ENCODE data around the gene HPS5. TPM values are rescaled to one million over a fixed set of nuclear protein-coding genes. Genes with fewer than 3 reads are reported as not detected.

HPS5 gene
- total RNA-seq, 4 donors from 2014 or later = 14.9 to 27.0 (median 22.6) TPM

DNA sequence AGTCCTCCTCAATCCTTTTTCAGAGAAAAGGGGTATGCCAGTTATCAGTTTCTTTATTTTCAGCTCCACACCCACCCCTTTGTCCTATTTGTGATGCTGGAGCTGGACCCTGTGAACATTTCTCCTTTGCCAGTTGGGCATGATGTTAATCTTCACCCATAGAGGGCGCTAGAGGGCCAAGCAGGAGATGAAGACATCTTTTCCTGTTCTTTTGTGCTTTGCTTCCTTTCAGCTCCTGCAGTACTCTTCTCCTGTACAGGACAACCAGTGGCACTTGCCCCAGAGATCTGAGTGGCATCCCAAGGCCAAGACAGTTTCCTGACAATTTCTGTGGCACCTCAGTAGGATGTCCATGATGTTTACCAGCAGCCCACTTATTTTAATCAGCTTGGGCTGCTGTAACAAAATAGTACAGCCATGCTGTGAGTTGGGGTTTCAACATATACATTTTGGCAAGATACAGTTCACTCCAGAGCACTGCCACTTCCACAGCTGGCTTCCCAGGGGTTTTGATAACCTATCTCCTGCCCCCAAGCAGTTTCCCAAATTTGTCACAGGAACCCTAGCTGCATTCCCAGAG lies 78.1 kb downstream of the HPS5 start:
- TF ChIP-seq POLR2A (IDR thresholded peaks at IDR 0.05) (no peak), CTCF (IDR thresholded peaks at IDR 0.05) (peak in 1 of 2 donors; percentile 62)
- H3K36me3 ChIP-seq = no peaks in the 10 kb centered on the region
- H3K4me1 ChIP-seq = peaks cover 2% of the 10 kb centered on the region
- 0% methylated on average over 1 of the region's 1 CpG for WGBS
- no peak overlapping the region for H3K4me3 ChIP-seq
- no peaks in the 10 kb centered on the region for H3K9me3 ChIP-seq
- peaks cover 5% of the 10 kb centered on the region for H3K27me3 ChIP-seq
- H3K27ac ChIP-seq = no peak overlapping the region
- no peak for DNase-seq (ENCODE audit: low spot score in 2 of 2)

DNA sequence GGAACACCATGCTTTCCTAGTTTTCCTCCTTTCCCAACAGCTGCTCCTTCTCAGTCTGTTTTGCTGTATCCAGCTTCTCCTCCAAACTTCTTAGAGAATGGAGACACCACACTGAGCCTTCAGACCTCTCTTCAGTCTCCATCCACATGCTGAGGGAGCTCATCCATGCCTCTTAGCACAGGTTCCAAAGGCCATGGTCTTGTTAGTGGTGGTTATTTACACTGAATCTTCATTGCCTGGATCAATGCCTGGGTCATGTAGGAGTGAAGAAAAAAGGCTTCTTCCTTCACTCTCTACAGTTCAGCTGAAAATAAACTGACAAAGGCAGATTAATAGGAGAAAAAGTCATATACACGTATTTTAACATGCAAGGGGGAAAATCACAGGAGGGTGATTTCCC lies 82.3 kb downstream of the HPS5 start:
- Histone ChIP-seq H3K4me3 (no peak overlapping the region), H3K27me3 (peaks cover 9% of the 10 kb centered on the region), H3K36me3 (no peaks in the 10 kb centered on the region), H3K9me3 (no peaks in the 10 kb centered on the region), H3K27ac (no peak overlapping the region), H3K4me1 (no peaks in the 10 kb centered on the region)
- TF ChIP-seq CTCF (IDR thresholded peaks at IDR 0.05) = no peak
- no peak for TF ChIP-seq POLR2AphosphoS5 (IDR thresholded peaks at IDR 0.05)
- no peak for TF ChIP-seq EP300 (IDR thresholded peaks at IDR 0.05)
- no peak for TF ChIP-seq POLR2A (IDR thresholded peaks at IDR 0.05)
- 81% methylated on average over 1 of the region's 1 CpG for WGBS
- no peak for DNase-seq (ENCODE audit: low spot score in 2 of 2)

DNA sequence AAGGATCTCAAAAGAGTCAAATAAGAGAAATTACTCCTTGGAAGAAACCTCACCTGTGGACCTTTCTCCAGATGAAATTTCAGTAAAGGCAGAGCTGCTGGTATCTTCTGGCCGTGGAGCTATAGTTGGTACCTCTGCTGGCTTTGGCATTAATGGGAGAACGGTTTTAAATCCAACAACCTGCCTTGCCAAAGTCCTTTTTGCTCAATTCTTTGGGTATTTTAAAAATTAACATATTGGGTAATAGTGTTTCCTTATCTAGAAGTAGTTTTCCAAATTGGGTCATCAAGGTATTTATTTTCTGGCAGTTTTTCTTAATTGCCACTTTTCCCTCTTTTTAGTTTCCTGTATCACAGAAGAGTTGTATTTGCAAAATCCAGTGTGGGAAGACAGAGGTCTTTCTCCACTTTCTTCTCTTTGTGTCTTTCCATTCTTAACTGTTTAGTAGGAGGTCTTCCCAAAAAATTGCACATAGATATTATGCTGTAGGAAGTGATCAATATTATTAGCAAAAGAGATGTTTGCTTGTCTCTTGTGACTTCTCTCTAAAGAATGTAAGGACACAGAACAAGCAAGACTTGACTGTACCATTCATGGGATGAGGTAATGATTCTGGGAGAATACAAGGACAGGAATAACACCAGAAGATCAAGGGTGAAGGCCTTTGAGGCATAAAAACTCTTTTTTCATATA lies 85.1 kb downstream of the HPS5 start, which contains the start of gene SAA4:
TSS of gene SAA4 (minus strand) at position 139 of the 693 bp plus-strand sequence. CDS start 876 bp downstream, outside the sequence.
- H3K4me1 ChIP-seq = no peaks in the 10 kb centered on the region
- WGBS = 75% methylated on average over 2 of the region's 2 CpGs
- H3K36me3 ChIP-seq = no peaks in the 10 kb centered on the region
- no peak within 1 kb of the TSS for H3K27ac ChIP-seq
- peaks cover 9% of the 10 kb centered on the region for H3K27me3 ChIP-seq
- no peak for DNase-seq (ENCODE audit: low spot score in 2 of 2)
- no peaks in the 10 kb centered on the region for H3K9me3 ChIP-seq
- no peak within 1 kb of the TSS for H3K4me3 ChIP-seq
- TF ChIP-seq POLR2A (IDR thresholded peaks at IDR 0.05) (no peak), CTCF (IDR thresholded peaks at IDR 0.05) (no peak), POLR2AphosphoS5 (IDR thresholded peaks at IDR 0.05) (no peak)

DNA sequence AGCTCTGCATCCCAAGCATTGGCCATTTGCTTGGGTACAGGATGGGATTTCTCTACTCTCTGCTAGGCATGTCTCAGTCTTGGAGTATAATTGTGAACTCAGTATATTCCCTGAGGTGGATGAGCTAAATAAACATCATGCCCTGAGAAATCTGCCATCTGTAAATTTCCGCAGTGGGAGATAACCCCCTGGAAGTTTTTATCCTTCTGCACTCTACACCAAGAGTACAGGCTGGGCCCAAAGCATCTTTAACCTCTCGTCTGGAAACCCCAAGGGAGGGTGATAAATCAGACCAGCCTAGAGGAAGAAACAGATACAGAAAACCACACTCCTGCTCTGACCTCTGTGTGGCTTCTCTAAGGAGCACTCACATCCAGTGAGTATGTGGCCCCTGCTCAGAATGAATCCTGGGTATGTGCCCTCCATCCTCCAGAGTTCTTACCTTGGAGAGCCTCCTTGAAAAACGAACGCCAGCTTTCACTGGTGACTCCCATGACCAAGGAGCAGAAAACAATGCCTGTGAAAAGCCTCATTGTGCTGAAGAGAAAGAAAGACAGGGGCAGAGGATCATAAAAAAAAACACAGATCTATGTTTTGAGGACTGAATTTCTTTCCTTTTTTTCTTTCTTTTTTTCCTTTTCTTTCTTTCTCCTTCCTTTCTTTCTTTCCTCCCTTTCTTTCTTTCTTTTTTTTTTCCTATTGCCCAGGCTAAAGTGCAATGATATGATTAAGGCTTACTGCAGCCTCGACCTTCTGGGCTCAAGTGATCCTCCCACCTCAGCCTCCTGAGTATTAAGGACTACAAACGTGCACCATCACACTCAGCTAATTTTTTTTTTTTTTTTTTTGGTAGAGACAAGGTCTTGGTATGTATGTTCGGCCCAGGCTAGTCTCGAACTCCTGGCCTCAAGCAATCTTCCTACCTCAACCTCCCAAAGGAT lies 86.3 kb downstream of the HPS5 start:
- no peak overlapping the region for H3K27ac ChIP-seq
- no peaks in the 10 kb centered on the region for H3K36me3 ChIP-seq
- DNase-seq (ENCODE audit: low spot score in 2 of 2) = no peak
- H3K9me3 ChIP-seq = no peaks in the 10 kb centered on the region
- 63% methylated on average over 8 of the region's 8 CpGs for WGBS
- no peaks in the 10 kb centered on the region for H3K4me1 ChIP-seq
- H3K4me3 ChIP-seq = no peak overlapping the region
- H3K27me3 ChIP-seq = peaks cover 9% of the 10 kb centered on the region
- no peak for TF ChIP-seq CTCF (IDR thresholded peaks at IDR 0.05)
- TF ChIP-seq POLR2A (IDR thresholded peaks at IDR 0.05) = no peak
- no peak for TF ChIP-seq EP300 (IDR thresholded peaks at IDR 0.05)
- no peak for TF ChIP-seq POLR2AphosphoS5 (IDR thresholded peaks at IDR 0.05)

DNA sequence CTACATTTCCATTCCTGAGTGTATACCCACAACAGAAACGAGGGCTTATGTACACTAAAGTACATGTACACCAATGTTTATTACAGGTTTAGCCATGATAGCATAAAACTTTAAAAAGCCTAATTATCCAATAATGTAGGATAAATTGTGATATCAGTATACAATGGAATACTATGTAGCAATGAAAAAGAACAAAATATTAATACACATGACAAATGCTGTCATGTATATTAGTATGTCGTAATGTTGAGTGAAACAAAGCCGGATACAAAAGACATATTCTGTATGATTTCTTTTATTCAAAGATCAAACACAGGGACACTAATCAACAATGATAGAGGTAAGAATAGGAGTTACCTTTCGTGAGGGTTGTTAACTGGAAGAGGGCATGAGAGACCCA lies 88.0 kb downstream of the HPS5 start:
- no peak for DNase-seq (ENCODE audit: low spot score in 2 of 2)
- TF ChIP-seq POLR2A (IDR thresholded peaks at IDR 0.05) (no peak), POLR2AphosphoS5 (IDR thresholded peaks at IDR 0.05) (no peak), EP300 (IDR thresholded peaks at IDR 0.05) (no peak), CTCF (IDR thresholded peaks at IDR 0.05) (no peak)
- 88% methylated on average over 4 of the region's 4 CpGs for WGBS
- Histone ChIP-seq H3K9me3 (no peaks in the 10 kb centered on the region), H3K4me1 (no peaks in the 10 kb centered on the region), H3K36me3 (no peaks in the 10 kb centered on the region), H3K27ac (no peak overlapping the region), H3K4me3 (no peak overlapping the region), H3K27me3 (peaks cover 3% of the 10 kb centered on the region)
